Measurements from ENCODE around the gene CFAP52.
"Not testable (repeated sequence)": the region's sequence is repeated elsewhere in the genome, so short reads cannot be mapped to it uniquely, and the experiment has no call there.

CFAP52 gene

DNA sequence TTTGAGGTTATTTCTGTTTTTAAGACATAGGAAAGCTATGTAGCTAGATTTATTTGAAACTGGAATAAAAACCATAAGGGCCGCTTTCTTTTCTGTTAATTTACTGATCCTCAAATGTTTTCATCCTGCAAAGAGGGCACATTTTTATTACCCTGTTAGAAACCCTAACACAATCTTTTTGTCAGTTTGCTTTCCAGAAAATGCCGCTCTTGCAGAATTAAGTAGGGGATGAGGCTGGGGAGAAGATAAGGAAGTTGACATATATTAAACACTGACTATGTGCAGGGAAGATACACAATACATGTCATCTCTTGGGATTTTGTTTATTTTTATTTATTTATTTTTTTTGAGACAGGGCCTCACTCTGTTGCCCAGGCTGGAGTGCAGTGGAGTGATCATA is 84.6 kb downstream of the CFAP52 start:
- Histone ChIP-seq H3K4me3 (ENCODE audit: low read depth in 1 of 2, low read length in 2 of 2) (no peak overlapping the region), H3K79me2 (ENCODE audit: insufficient read depth, low read length) (no peaks in the 10 kb centered on the region), H3K27me3 (ENCODE audit: insufficient read depth, low read length, poor library complexity) (no peaks in the 10 kb centered on the region), H2AFZ (ENCODE audit: low read depth, low read length) (no peak overlapping the region), H3K36me3 (ENCODE audit: insufficient read depth, low read length) (no peaks in the 10 kb centered on the region), H3K9ac (ENCODE audit: low read depth, low read length) (no peak overlapping the region), H3K27ac (ENCODE audit: low read length) (no peak overlapping the region), H3K4me2 (ENCODE audit: insufficient read depth, low read length) (no peak overlapping the region), H3K4me1 (ENCODE audit: insufficient read depth, low read length) (no peaks in the 10 kb centered on the region), H3K9me3 (ENCODE audit: insufficient read depth, low read length, severe bottlenecking) (no peaks in the 10 kb centered on the region), H4K20me1 (ENCODE audit: insufficient read depth, low read length) (no peaks in the 10 kb centered on the region)
- ATAC-seq (ENCODE audit: insufficient read depth, low read depth) (no peak), DNase-seq (no peak)
- TF ChIP-seq, protein P1, sequence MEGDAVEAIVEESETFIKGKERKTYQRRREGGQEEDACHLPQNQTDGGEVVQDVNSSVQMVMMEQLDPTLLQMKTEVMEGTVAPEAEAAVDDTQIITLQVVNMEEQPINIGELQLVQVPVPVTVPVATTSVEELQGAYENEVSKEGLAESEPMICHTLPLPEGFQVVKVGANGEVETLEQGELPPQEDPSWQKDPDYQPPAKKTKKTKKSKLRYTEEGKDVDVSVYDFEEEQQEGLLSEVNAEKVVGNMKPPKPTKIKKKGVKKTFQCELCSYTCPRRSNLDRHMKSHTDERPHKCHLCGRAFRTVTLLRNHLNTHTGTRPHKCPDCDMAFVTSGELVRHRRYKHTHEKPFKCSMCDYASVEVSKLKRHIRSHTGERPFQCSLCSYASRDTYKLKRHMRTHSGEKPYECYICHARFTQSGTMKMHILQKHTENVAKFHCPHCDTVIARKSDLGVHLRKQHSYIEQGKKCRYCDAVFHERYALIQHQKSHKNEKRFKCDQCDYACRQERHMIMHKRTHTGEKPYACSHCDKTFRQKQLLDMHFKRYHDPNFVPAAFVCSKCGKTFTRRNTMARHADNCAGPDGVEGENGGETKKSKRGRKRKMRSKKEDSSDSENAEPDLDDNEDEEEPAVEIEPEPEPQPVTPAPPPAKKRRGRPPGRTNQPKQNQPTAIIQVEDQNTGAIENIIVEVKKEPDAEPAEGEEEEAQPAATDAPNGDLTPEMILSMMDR (IDR thresholded peaks at IDR 0.05; ENCODE audit: borderline replicate concordance, extremely low read depth, low read length, poor library complexity, severe bottlenecking) = no peak
- no peak for TF ChIP-seq EZH2 (IDR thresholded peaks at IDR 0.05; ENCODE audit: borderline replicate concordance, low read depth, low read length, severe bottlenecking)

- not testable (repeated sequence) for H3K4me3 ChIP-seq (ENCODE audit: low read depth in 1 of 2, low read length in 2 of 2); ATAC-seq (ENCODE audit: insufficient read depth, low read depth); DNase-seq; H3K9me3 ChIP-seq (ENCODE audit: insufficient read depth, low read length, severe bottlenecking); H3K9ac ChIP-seq (ENCODE audit: low read depth, low read length); H4K20me1 ChIP-seq (ENCODE audit: insufficient read depth, low read length); H3K79me2 ChIP-seq (ENCODE audit: insufficient read depth, low read length); H3K27me3 ChIP-seq (ENCODE audit: insufficient read depth, low read length, poor library complexity); H3K27ac ChIP-seq (ENCODE audit: low read length); H3K36me3 ChIP-seq (ENCODE audit: insufficient read depth, low read length); H2AFZ ChIP-seq (ENCODE audit: low read depth, low read length); H3K4me2 ChIP-seq (ENCODE audit: insufficient read depth, low read length); H3K4me1 ChIP-seq (ENCODE audit: insufficient read depth, low read length)
Observed at GRCh38 chr17:9663511-9663910, 87.1 kb downstream of the CFAP52 start.

DNA sequence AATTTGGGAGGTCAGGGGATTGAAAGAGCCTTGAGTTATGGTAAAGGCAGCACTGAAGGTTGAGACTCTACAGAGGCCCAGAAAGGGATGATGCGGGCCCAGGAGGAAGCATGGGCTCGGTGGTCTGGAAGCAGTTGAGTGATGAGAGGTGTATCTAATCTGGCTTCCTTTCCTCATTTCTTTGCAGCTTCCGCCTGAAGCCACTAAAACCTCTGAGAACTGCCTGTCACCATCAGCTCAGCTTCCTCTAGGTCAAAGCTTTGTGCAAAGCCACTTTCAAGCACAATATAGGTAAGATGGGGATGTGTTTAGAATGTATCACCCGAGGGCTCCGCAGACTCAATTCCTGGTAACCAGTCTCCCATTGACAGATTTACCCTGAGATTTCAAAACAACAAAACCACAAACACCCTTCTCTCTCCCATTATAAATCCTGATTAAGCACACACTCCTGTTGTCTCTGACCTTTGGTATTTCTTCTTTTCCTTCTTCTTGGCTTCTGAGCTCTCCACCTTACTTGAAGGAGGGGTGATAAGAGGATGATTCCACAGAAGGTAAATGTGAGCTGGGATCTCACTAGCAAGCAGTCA is 90.1 kb downstream of the CFAP52 start:
- ATAC-seq (ENCODE audit: insufficient read depth, low read depth) = no peak
- no peak for TF ChIP-seq EZH2 (IDR thresholded peaks at IDR 0.05; ENCODE audit: borderline replicate concordance, low read depth, low read length, severe bottlenecking)
- TF ChIP-seq, protein P1 (IDR thresholded peaks at IDR 0.05; ENCODE audit: borderline replicate concordance, extremely low read depth, low read length, poor library complexity, severe bottlenecking) = no peak
- Histone ChIP-seq H3K36me3 (ENCODE audit: insufficient read depth, low read length) (no peaks in the 10 kb centered on the region), H3K4me1 (ENCODE audit: insufficient read depth, low read length) (no peaks in the 10 kb centered on the region), H3K79me2 (ENCODE audit: insufficient read depth, low read length) (no peaks in the 10 kb centered on the region), H3K9me3 (ENCODE audit: insufficient read depth, low read length, severe bottlenecking) (no peaks in the 10 kb centered on the region), H2AFZ (ENCODE audit: low read depth, low read length) (no peak overlapping the region), H3K4me3 (ENCODE audit: low read depth in 1 of 2, low read length in 2 of 2) (no peak overlapping the region), H3K4me2 (ENCODE audit: insufficient read depth, low read length) (no peak overlapping the region), H3K9ac (ENCODE audit: low read depth, low read length) (no peak overlapping the region), H3K27me3 (ENCODE audit: insufficient read depth, low read length, poor library complexity) (no peaks in the 10 kb centered on the region), H3K27ac (ENCODE audit: low read length) (no peak overlapping the region), H4K20me1 (ENCODE audit: insufficient read depth, low read length) (no peaks in the 10 kb centered on the region)
- no peak for DNase-seq

GRCh38 chr17:9668517-9668916 is 92.1 kb downstream of the CFAP52 start:
- Histone ChIP-seq H3K27ac (ENCODE audit: low read length) (no peak overlapping the region), H3K4me3 (ENCODE audit: low read depth in 1 of 2, low read length in 2 of 2) (no peak overlapping the region), H4K20me1 (ENCODE audit: insufficient read depth, low read length) (no peaks in the 10 kb centered on the region), H3K9me3 (ENCODE audit: insufficient read depth, low read length, severe bottlenecking) (no peaks in the 10 kb centered on the region), H3K79me2 (ENCODE audit: insufficient read depth, low read length) (no peaks in the 10 kb centered on the region), H3K4me2 (ENCODE audit: insufficient read depth, low read length) (no peak overlapping the region), H3K9ac (ENCODE audit: low read depth, low read length) (no peak overlapping the region), H3K4me1 (ENCODE audit: insufficient read depth, low read length) (no peaks in the 10 kb centered on the region), H3K36me3 (ENCODE audit: insufficient read depth, low read length) (no peaks in the 10 kb centered on the region), H2AFZ (ENCODE audit: low read depth, low read length) (no peak overlapping the region), H3K27me3 (ENCODE audit: insufficient read depth, low read length, poor library complexity) (no peaks in the 10 kb centered on the region)
- ATAC-seq (ENCODE audit: insufficient read depth, low read depth) = no peak
- no peak for DNase-seq
- TF ChIP-seq, protein P1 (IDR thresholded peaks at IDR 0.05; ENCODE audit: borderline replicate concordance, extremely low read depth, low read length, poor library complexity, severe bottlenecking) = no peak
- no peak for TF ChIP-seq EZH2 (IDR thresholded peaks at IDR 0.05; ENCODE audit: borderline replicate concordance, low read depth, low read length, severe bottlenecking)
